GM19328 (cell line): ENCODE data around the gene AP1B1.

Experiments
- ATAC-seq: cut with Tn5 transposase; IDR thresholded peaks from one replicate; pipeline ENCODE4 v1.9.1; 2021; ENCODE audit warnings: mild to moderate bottlenecking, moderate library complexity; ENCODE audit not compliant: unreplicated experiment

Gene AP1B1

GRCh38 chr22:29301716-29302401 is 86.5 kb downstream of the AP1B1 start:
- ATAC-seq = no peak

GRCh38 chr22:29300807-29301601 is 87.4 kb downstream of the AP1B1 start:
- no peak for ATAC-seq

DNA sequence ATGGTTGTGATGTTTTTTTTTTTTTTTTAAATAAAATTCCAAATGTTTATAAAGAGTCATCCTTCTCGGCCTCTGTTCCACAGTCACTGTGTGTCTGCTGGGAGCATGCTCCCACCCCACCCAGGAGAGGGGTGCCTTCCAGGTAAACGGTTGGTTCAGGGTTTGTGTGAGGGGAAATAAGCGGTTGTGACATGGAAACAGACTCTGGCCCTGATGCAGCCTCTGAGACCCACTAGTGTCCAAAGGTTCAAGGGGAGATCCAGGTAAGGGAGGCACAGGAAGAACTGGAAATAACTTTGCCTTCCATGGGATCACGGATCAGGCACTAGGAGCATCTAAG is 87.9 kb downstream of the AP1B1 start:
- no peak for ATAC-seq

DNA sequence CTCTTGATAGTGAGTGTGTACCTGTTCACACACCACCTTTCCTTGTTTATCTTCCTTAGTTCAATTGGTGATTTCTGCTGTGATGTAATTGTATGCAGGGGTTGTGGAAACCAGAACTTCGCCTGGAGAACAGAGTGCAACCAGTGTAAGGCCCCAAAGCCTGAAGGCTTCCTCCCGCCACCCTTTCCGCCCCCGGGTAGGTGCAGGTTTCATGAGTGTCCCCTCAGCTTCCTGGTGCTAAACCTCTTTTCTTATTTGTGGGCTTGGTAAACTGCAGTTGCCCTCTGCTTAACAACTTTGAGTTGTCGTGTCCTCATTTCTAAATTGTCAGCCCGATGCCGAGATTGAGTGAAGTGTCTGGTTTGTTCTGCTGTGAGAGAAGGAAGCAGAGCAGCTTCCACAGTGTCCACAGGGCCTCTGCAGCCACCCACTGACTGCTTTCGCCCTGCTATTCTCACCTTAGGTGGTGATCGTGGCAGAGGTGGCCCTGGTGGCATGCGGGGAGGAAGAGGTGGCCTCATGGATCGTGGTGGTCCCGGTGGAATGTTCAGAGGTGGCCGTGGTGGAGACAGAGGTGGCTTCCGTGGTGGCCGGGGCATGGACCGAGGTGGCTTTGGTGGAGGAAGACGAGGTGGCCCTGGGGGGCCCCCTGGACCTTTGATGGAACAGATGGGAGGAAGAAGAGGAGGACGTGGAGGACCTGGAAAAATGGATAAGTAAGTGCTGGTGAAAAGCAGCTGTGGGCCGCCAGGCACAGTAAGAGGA is 89.1 kb downstream of the AP1B1 start:
- no peak for ATAC-seq

DNA sequence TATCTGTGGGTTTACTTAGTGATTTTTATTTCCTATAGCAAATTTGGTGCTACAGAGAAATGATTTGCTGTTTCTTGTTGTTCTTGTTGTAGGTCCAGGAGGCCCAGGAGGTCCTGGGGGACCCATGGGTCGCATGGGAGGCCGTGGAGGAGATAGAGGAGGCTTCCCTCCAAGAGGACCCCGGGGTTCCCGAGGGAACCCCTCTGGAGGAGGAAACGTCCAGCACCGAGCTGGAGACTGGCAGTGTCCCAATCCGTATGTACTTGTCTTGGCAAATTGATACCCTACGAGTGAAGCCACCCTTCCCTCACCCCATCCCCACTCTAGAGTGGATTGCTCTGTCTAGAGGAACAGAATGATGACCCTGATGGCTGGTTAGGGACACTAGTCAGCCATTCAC is 89.7 kb downstream of the AP1B1 start:
- no peak for ATAC-seq

DNA sequence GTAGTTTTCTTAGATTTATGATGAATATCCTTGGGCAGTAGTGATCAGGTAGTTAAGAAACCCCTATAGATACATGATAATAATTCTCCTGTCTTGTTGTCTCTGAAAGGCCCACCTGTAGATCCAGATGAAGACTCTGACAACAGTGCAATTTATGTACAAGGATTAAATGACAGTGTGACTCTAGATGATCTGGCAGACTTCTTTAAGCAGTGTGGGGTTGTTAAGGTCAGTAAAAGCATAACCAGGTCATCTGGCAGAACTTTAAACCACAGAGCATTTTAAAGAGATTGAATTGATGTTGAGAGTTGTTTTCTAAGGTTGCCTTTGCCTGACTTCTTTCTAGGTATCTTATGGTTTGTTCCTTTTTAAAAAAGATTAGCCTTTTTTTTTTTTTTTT is 96.0 kb downstream of the AP1B1 start:
- no peak for ATAC-seq

DNA sequence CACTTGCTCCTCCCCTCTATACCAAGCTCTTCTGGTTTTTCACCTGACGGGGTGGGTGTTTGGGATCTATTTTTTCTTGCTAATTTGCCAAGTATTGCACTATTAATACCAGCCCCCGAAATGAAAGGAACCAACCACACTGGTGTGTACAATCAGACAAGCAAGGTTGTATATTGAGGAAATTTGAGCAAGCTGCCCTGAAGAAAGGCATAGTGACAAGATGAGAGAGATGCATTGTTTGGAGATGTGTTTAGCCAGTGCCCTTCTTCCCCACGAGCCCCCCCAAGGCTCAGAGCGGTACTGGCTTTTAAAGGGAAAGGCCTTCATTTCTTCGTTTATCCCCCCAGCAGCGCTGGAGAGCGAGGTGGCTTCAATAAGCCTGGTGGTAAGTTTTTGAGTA is 97.2 kb downstream of the AP1B1 start:
- ATAC-seq = no peak

GRCh38 chr22:29290061-29290460 is 98.3 kb downstream of the AP1B1 start:
- no peak for ATAC-seq

GRCh38 chr22:29288837-29289236 is 99.5 kb downstream of the AP1B1 start:
- no peak for ATAC-seq

DNA sequence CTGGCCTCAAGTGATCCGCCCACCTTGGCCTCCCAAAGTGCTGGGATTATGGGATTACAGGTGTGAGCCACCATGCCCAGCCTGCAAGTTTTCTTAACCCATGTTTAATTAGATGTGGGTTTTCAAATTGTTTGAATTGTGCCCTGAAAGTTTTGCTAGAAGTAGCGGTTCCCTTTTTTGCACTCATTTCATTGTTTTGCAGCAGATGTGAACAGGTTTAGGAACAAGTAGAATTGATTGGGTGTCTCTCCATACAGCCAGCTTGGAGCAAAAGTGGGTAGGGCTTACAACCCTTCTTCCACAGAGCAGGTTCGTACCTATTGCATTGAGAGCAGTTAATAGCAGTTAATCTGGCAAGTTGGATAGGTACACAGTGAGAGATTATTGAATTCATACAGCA is 104.2 kb downstream of the AP1B1 start:
- ATAC-seq = no peak

DNA sequence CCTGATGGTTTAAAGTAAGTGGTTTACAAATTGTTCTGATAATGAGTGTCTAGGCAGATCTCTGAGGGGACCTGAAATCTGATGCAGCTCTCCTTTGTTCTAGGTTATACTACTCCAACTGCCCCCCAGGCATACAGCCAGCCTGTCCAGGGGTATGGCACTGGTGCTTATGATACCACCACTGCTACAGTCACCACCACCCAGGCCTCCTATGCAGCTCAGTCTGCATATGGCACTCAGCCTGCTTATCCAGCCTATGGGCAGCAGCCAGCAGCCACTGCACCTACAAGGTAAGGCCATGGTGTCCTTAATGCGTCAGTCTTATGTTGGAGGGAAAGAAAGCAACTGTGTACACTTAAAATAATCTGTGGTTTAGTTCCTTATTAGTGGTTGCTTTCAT is 110.4 kb downstream of the AP1B1 start:
- ATAC-seq = no peak
